Inferior parietal cortex (tissue), 1 donor: ENCODE results near the gene ATXN2.

Source experiments
- DNase-seq: peaks from one replicate; pipeline ENCODE4 v3.0.0-alpha.2; 2016; ENCODE audit errors: extremely low spot score

ATXN2 gene

GRCh38 chr12:111436811-111437210, 162.3 kb downstream of the ATXN2 start:
- DNase-seq: no peak

GRCh38 chr12:111436266-111436665, 162.8 kb downstream of the ATXN2 start:
- DNase-seq: no peak

DNA sequence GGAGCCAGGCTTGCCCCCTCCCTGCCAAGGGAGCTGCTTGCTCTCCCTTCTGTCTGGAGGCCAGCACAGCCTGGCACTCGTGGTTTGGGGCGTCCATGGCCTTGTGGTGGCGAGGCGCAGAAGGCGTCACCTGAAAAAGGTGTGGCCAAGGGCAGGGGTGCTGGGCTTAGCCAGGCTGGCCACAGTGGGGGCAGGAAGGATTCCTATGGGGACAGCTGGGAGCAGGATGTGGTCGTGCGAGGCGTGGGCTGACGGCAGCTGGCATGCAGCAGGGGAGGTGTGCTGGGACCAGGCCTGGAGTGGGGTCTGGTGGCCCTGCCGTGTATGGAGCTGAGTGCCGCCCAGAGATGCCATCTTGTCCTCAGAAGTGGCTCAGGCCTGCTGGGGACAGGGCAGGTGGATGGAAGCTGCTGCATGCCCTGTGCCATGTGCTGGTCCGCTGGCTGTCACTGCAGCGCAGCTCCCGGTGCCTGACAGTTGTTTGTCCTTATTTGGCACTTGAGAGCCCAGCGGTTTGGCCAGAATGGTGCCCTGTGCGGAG, 163.4 kb downstream of the ATXN2 start:
- DNase-seq: no peak

DNA sequence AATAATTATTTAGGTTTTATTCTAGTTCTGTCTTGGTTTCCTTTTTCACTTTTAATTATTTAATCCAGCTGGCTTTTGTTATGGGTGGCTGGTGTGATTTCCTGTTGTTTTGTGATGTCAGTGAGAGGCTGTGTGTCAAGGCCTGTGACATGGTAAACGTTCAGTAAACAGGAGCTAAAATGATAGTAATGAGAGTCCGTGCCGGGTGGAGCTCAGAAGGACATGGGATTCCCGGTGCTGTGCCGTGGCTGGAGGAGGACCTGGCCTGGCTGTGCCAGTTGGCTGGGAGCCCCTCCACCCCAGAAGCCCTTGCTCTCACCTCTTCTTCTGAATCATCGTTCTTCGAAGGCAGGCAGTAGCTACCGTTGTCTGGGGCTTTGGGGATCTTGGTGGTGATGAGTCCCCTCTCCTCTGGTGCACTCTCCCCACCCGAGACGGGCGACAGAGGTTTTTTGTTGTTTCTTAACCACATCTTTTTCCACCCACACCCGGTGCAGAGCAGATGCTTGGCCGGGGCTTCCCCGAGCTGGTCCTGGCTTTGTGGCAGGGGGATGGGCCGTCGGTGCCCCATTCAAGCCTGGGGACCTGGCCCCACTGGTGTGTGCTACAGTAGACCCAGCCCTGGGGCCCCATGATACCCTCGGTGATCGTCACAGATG, 164.3 kb downstream of the ATXN2 start:
- DNase-seq: no peak

- no peak for DNase-seq
These were observed 165.1 kb downstream of the ATXN2 start for GRCh38 chr12:111434049-111434448.

GRCh38 chr12:111431772-111432171, 167.3 kb downstream of the ATXN2 start:
- DNase-seq: no peak

DNA sequence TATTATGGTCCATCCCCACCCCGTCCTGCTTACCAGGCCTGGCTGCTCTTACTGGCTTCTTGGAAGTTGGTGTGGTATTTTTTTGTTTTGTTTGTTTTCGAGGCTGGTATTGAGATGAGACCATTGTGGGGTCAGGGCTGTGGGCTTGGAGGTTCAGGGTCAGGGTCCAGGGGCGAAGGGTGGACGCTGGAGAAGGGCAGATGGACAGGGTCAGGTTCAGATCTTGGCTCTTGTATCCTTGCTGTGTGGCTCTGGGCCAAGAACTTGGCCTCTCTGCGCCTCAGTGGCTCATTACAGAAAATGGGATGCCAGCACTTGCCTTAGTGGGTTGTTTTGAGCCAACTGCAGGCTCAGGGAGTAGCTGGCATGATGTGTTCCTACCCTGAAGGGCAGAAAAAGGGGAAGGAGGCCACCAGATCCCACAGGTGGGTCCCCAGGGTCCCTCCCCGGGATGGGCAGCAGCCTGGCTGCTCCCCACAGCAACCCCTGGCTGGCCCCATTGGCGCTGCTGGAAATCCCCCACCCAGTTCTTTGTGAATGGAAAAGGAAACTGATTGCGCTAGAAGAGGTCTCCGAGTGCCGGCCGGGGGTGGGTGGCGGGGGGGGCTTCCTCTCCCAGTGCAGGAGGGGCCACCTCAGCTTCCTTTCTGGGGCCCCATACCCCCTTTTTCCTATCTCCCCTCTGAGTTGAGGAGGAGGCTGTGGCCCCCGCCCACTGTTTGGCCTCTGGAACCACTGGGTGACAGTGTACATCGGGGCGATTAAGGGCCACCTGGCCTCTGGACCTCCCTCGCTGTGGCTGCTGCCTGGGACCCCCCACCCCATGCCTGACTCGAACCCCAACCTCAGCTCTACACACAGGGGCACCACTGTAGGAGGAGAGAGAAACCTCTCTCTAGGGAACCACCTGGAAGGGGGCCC, 168.4 kb downstream of the ATXN2 start:
- DNase-seq: no peak

GRCh38 chr12:111429828-111430432, 169.2 kb downstream of the ATXN2 start:
- DNase-seq: no peak

DNA sequence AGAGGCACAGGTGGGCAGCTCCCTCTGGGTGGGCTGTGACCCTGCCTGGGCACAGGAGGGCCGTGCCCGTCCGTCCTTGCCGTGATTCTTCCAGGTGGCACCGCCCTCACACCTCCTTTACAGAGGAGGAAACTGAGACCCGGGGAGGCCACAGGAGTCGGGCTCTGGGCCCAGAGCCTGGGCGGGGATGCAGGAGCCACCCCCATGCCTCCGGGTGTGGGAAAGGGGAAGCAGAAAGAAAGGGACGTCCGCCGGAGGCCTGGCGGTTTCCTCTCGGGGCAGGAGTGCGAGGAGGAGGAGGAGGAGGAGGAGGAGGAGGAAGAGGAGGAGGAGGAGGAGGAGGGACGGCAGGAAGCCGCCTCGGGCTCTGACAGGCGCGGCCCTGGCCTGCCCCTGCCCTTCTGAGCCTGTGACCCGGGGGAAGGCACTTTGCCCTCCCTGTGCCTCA, 170.4 kb downstream of the ATXN2 start:
- DNase-seq: no peak

DNA sequence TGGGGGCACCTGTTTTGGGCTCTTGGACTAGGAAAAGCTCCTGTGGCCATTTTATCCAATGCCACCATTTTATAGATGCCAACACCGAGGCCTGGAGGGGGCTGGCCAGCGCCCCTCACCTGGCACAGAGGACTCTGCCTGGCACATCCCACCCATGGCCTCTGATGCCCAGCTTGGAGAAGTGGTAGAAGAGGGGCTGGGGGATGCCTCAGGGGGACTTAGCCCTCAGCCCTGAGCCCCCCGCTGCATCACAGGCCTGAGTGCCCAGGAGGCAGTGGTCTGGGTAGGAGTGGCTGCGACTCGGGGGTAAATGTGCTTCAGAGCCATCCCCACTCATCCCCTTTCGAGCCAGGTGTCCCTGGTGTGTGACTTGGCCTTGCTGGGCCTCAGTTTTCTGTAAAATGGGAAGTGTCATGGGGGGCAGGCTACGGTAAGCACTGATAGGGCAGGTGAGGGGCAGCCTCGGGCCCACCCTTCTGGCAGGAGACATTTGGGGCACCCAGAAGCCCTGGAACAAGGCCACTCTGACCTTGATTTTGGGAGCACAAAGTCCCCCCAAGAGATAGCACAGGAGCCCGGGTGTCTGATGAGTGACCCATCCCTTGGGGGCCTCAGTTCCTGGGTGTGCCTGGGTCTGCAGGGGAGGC, 170.9 kb downstream of the ATXN2 start:
- DNase-seq: no peak

- no peak for DNase-seq
These were observed 171.6 kb downstream of the ATXN2 start for GRCh38 chr12:111427417-111428074.

GRCh38 chr12:111426344-111427185, 172.6 kb downstream of the ATXN2 start:
- no peak for DNase-seq

GRCh38 chr12:111425655-111426054, 173.5 kb downstream of the ATXN2 start:
- DNase-seq: no peak

DNA sequence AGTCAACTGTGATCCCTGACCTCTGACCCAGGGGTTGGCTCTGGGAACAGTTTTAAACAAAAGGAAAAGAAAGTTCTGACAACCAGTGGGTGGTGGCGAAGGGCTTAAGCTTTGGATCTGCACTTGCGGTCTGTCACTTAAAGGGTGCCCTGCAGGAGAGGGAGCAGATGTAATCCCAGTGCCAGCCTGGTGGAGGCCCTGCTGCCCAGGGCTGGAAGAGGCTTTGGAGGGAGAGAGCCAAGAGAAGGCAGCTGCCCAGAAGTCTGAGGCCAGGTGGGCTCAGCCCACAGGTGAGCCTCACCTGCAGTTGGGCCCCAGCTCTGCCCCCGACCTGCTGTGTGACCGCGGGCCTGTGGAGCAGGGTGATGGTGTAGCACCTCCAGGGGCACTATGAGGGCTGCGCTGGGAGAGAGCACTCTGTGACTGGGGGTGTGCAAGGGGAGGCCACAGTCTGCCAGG, 174.3 kb downstream of the ATXN2 start:
- DNase-seq: no peak

- no peak for DNase-seq
These were observed 174.8 kb downstream of the ATXN2 start for GRCh38 chr12:111424189-111424792.

DNA sequence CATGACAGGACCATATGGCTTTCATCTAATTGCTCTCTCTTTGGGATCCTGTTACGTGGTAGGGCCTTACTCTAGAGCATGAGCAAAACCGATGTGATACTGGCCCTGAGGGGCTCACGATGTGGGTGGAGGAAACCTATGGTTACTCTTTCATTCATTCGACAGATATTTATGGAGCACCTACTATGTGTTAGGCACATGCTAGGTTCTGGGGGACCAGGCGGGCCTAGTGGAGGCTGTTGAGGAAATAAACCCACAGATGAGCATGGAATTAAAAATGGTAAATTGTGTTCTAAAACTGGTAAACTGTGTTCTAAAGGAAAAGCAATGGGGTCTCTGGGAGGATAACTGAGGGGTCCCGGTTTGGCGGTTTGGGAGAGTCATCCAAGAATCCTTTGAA, 178.6 kb downstream of the ATXN2 start:
- DNase-seq: no peak

- no peak for DNase-seq
These were observed 179.3 kb downstream of the ATXN2 start for GRCh38 chr12:111419784-111420183.

GRCh38 chr12:111418594-111418880, 180.6 kb downstream of the ATXN2 start:
- DNase-seq: no peak

- no peak for DNase-seq
These were observed 181.1 kb downstream of the ATXN2 start for GRCh38 chr12:111417784-111418593.
